Esophagus squamous epithelium (tissue), 5 donors: Measurements from ENCODE around the gene DDIT4. TPM values are rescaled to one million over a fixed set of nuclear protein-coding genes. Genes with fewer than 3 reads are reported as not detected.
A peak's percentile ranks its signal among the peaks of the same experiment; 100 is the strongest.

Experiments used
- DNase-seq: peaks from one replicate; lab custom pipeline; 2025; lab: John Stamatoyannopoulos, UW
- H3K27ac ChIP-seq, 4 donors: fragments of 200-600 bp; sonication (generic); one replicate each; pipeline ENCODE4 v1.5.1; 2016 to 2019; ENCODE audit warnings: mild to moderate bottlenecking in 1 of 4
- H3K27me3 ChIP-seq, 4 donors: fragments of 200-600 bp; sonication (generic); 1 replicate in 3 of 4; 2 replicates in 1 of 4; pipeline versions ENCODE4 v1.5.1 to v1.6.0; 2017 to 2021; ENCODE audit warnings: antibody characterized with exemption in 1 of 4
- H3K36me3 ChIP-seq, 3 donors: fragments of 200-600 bp; sonication (generic); one replicate each; pipeline ENCODE4 v1.5.1; 2016 to 2019
- H3K4me1 ChIP-seq, 3 donors: fragments of 200-600 bp; sonication (generic); one replicate each; pipeline ENCODE4 v1.5.1; 2017 to 2019
- H3K4me3 ChIP-seq, 4 donors: fragments of 200-600 bp; sonication (generic); 1 replicate in 3 of 4; 2 replicates in 1 of 4; pipeline ENCODE4 v1.5.1; 2016 to 2019; ENCODE audit warnings: mild to moderate bottlenecking in 2 of 4, moderate library complexity in 1 of 4
- H3K9me3 ChIP-seq, 3 donors: fragments of 200-600 bp; sonication (generic); one replicate each; pipeline ENCODE4 v1.5.1; 2016 to 2019
- POLR2A ChIP-seq, 4 donors: fragments of 450-650 bp; IDR thresholded peaks; one replicate each; pipeline ENCODE4 v1.6.1; 2017; ENCODE audit warnings: antibody characterized with exemption in 4 of 4, mild to moderate bottlenecking in 4 of 4, moderate library complexity in 3 of 4
- WGBS, 2 donors: methylation state at CpG; one replicate each; pipeline ENCODE4 v1.1.5; 2018; 5-methylcytosine and 5-hydroxymethylcytosine counted together
- intact Hi-C: fragments of 100-400 bp; cut with DNase I; formaldehyde crosslinking; loops from one replicate; pipeline ENCODE4 v1.15.0; 2022
- total RNA-seq, 4 donors: library from RNA; depleted of rRNA; stranded (reverse); fragments of >200 nt; gene quantifications; one replicate each; pipeline ENCODE4 v1.1.0, GENCODE V29; 2016
- TF ChIP-seq, protein P1 (sequence below), 6 experiments: fragments of 450-650 bp in 4 of 6; fragments of 200-600 bp in 2 of 6; sonication (generic) in 2 of 6; IDR thresholded peaks; one replicate each; pipeline ENCODE4 v1.5.1; 2016 to 2019; ENCODE audit warnings: antibody characterized with exemption in 6 of 6, mild to moderate bottlenecking in 4 of 6, moderate library complexity in 4 of 6
- donor health status: DM: yes; HTN: yes; CAD: no.

DDIT4 gene
- total RNA-seq, 4 donors from 2014 or later = 49.4 to 384 (median 138) TPM

GRCh38 chr10:72312865-72313391 lies 39.2 kb downstream of the DDIT4 start:
- Histone ChIP-seq H3K4me1 (peaks cover 48 to 73% (median 63%) of the 10 kb centered on the region in 3 donors), H3K9me3 (no peaks in the 10 kb centered on the region), H3K36me3 (no peaks in the 10 kb centered on the region), H3K4me3 (no peak overlapping the region), H3K27me3 (no peaks in the 10 kb centered on the region), H3K27ac (no peak overlapping the region)
- TF ChIP-seq, protein P1, sequence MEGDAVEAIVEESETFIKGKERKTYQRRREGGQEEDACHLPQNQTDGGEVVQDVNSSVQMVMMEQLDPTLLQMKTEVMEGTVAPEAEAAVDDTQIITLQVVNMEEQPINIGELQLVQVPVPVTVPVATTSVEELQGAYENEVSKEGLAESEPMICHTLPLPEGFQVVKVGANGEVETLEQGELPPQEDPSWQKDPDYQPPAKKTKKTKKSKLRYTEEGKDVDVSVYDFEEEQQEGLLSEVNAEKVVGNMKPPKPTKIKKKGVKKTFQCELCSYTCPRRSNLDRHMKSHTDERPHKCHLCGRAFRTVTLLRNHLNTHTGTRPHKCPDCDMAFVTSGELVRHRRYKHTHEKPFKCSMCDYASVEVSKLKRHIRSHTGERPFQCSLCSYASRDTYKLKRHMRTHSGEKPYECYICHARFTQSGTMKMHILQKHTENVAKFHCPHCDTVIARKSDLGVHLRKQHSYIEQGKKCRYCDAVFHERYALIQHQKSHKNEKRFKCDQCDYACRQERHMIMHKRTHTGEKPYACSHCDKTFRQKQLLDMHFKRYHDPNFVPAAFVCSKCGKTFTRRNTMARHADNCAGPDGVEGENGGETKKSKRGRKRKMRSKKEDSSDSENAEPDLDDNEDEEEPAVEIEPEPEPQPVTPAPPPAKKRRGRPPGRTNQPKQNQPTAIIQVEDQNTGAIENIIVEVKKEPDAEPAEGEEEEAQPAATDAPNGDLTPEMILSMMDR (IDR thresholded peaks at IDR 0.05) = no peak
- no peak for TF ChIP-seq POLR2A (IDR thresholded peaks at IDR 0.05)
- intact Hi-C loops = no loop called here
- WGBS, 2 donors = 92 to 93% methylated on average over 8 of the region's 8 CpGs
- no peak for DNase-seq

DNA sequence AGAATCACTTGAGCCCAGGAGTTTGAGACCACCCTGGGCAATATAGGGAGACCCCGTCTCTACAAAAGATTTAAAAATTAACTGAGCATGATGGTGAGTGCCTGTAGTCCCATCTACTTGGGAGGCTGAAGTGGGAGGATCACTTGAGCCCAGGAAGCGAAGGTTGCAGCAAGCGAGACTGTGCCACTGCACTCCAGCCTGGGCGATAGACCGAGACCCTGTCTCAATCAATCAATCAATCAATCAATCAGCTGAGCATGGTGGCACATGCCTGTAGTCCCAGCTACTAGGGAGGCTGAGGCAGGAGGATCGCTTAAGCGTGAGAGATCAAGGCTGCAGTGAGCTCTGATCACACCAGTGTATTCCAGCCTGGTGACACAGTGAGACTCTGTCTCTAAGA lies 40.5 kb downstream of the DDIT4 start:
- Histone ChIP-seq H3K4me3 (no peak overlapping the region), H3K4me1 (peaks cover 47 to 73% (median 64%) of the 10 kb centered on the region in 3 donors), H3K36me3 (no peaks in the 10 kb centered on the region), H3K27ac (peak overlapping the region; percentile 47 to 93 (median 67)), H3K9me3 (no peaks in the 10 kb centered on the region), H3K27me3 (no peaks in the 10 kb centered on the region)
- intact Hi-C loops = no loop called here
- WGBS, 2 donors = 80 to 91% methylated on average over 1 to 7 of the region's 7 CpGs
- DNase-seq = no peak
- no peak for TF ChIP-seq POLR2A (IDR thresholded peaks at IDR 0.05)
- TF ChIP-seq, protein P1 (IDR thresholded peaks at IDR 0.05) = no peak

DNA sequence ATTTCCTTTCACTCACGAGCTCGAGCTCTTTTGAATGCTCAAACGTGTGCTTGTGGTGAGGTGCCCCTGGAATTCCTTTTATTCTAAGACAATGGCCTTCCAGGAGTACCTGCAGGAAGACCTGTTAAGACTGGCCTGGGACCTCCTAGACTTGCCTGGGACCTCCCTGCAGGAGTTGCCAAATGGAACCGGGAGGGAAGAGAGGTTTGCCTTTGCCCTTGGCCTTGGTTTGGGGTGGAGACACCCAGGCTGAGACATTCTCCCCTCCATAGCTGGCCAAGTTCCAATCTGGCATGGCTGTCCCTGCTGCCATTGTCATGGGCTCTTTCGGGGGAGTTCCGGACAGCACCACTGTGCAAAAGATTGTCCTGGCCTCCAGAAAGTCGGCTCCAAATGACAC lies 41.3 kb downstream of the DDIT4 start:
- TF ChIP-seq, protein P1 (IDR thresholded peaks at IDR 0.05) = no peak
- TF ChIP-seq POLR2A (IDR thresholded peaks at IDR 0.05) = no peak
- intact Hi-C loops = no loop called here
- no peak for DNase-seq

DNA sequence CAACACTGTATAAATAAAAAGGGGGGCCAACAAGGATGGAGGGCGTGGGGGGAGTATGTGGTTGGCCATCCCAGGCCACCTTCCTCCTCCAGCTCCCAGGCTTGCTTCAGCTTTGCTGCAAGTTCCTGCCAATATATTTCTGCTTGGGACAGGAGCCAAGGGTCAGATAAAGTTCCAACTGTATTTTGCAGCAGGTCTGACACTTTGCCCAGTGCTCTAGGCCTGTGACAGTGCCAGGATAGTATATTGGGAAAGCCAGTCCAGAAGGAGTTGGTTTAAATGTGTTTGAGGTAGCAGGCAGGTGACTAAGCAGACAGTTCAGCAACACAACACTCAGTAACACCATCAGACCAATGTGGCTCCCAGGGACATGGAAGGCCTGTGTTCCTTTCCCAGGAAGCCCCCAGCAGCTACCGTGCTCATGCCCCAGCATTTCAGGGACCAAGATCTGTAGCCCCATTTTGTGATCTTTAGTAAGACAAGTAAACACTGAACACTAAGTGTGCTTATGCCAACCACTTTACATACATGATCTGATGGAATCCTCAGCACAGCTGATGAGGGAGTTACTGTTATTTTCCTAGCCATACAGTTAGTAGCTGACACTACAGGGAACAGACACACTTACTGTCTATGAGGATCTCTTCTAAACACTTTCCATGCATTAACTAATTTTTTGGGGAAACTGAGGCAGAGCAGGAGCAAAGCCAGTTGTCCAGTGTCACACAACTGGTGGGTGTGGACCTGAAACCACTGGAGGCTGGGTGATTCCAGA lies 42.1 kb downstream of the DDIT4 start:
- H3K9me3 ChIP-seq = no peaks in the 10 kb centered on the region
- DNase-seq = no peak
- intact Hi-C loops = no loop called here
- no peaks in the 10 kb centered on the region for H3K27me3 ChIP-seq
- no peak overlapping the region for H3K4me3 ChIP-seq
- TF ChIP-seq POLR2A (IDR thresholded peaks at IDR 0.05) = no peak
- TF ChIP-seq, protein P1 (IDR thresholded peaks at IDR 0.05) = no peak
- WGBS, 2 donors = 11 to 17% methylated on average over 1 to 2 of the region's 2 CpGs
- no peaks in the 10 kb centered on the region for H3K36me3 ChIP-seq
- peak overlapping the region; percentile 47 to 93 (median 84) for H3K27ac ChIP-seq
- peaks cover 46 to 73% (median 61%) of the 10 kb centered on the region in 3 donors for H3K4me1 ChIP-seq

More for the DNA sequence above, 41.3 kb downstream of the DDIT4 start:
- Histone ChIP-seq H3K9me3 (no peaks in the 10 kb centered on the region), H3K27ac (peak overlapping the region; percentile 47 to 93 (median 84)), H3K27me3 (no peaks in the 10 kb centered on the region), H3K4me1 (peaks cover 46 to 73% (median 61%) of the 10 kb centered on the region in 3 donors), H3K36me3 (no peaks in the 10 kb centered on the region), H3K4me3 (no peak overlapping the region)
- 13 to 29% methylated on average over 6 to 7 of the region's 7 CpGs for WGBS, 2 donors

DNA sequence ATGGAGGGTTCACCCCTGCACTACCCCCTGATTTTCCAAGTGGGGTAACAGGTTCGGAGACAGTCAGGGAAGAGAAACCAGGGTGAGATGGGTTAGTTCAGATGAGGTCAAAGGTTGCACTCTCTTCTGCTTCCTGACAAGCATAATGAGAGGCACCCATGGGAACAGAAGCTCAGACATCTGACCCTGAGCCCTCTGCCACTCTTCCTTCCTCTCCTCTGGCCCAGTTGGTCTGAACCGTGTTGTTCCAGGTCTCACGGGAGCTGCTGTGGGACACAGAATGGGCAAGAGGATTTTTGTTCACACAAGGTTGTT lies 42.6 kb downstream of the DDIT4 start:
- intact Hi-C loops = no loop called here
- no peaks in the 10 kb centered on the region for H3K9me3 ChIP-seq
- H3K36me3 ChIP-seq = no peaks in the 10 kb centered on the region
- no peaks in the 10 kb centered on the region for H3K27me3 ChIP-seq
- H3K27ac ChIP-seq = peak overlapping the region; percentile 47 to 93 (median 84)
- no peak overlapping the region for H3K4me3 ChIP-seq
- no peak for DNase-seq
- WGBS, 2 donors = 67% methylated on average over 3 of the region's 3 CpGs
- TF ChIP-seq, protein P1 (IDR thresholded peaks at IDR 0.05) = no peak
- no peak for TF ChIP-seq POLR2A (IDR thresholded peaks at IDR 0.05)
- H3K4me1 ChIP-seq = peaks cover 48 to 73% (median 62%) of the 10 kb centered on the region in 3 donors
